Lower leg skin (tissue), 3 donors: ENCODE data around the gene ZNF429.

Experiments
- POLR2A ChIP-seq, 2 donors: fragments of 450-650 bp; IDR thresholded peaks; one replicate each; pipeline ENCODE4 v1.6.1; 2016 to 2017; ENCODE audit warnings: antibody characterized with exemption in 2 of 2, mild to moderate bottlenecking in 1 of 2, moderate library complexity in 1 of 2
- TF ChIP-seq, protein P1 (sequence below), 3 donors: fragments of 450-650 bp; IDR thresholded peaks; one replicate each; pipeline ENCODE4 v1.5.1; 2016; ENCODE audit warnings: antibody characterized with exemption in 3 of 3, mild to moderate bottlenecking in 3 of 3, moderate library complexity in 2 of 3

DNA sequence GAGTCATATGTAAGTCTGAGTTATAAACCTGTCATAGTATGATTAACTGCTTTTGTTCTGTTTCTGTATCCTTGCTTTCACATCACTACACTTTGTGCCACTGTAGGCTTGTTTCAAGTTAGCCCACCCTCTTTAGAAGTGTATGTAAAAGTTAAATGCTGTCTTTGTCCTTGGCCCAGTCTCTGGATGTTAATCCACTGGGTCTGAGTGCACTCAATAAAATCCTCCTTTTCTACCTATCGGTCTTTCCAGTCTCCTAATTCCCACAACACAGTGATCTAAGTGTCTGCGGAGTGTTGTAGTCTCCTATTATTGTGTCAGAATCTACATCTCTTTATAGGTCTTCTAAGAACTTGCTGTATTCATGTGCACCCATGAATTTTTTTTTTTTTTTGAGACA is 14.1 kb downstream of the ZNF429 start:
- TF ChIP-seq, protein P1, sequence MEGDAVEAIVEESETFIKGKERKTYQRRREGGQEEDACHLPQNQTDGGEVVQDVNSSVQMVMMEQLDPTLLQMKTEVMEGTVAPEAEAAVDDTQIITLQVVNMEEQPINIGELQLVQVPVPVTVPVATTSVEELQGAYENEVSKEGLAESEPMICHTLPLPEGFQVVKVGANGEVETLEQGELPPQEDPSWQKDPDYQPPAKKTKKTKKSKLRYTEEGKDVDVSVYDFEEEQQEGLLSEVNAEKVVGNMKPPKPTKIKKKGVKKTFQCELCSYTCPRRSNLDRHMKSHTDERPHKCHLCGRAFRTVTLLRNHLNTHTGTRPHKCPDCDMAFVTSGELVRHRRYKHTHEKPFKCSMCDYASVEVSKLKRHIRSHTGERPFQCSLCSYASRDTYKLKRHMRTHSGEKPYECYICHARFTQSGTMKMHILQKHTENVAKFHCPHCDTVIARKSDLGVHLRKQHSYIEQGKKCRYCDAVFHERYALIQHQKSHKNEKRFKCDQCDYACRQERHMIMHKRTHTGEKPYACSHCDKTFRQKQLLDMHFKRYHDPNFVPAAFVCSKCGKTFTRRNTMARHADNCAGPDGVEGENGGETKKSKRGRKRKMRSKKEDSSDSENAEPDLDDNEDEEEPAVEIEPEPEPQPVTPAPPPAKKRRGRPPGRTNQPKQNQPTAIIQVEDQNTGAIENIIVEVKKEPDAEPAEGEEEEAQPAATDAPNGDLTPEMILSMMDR (IDR thresholded peaks at IDR 0.05), result no peak
- TF ChIP-seq POLR2A (IDR thresholded peaks at IDR 0.05), result no peak
